ENCODE data around the gene OSBPL8.
A peak's percentile ranks its signal among the peaks of the same experiment; 100 is the strongest.
"Not testable (repeated sequence)": the region's sequence is repeated elsewhere in the genome, so short reads cannot be mapped to it uniquely, and the experiment has no call there.

Gene OSBPL8

GRCh38 chr12:76520348-76520747 is 39.2 kb downstream of the OSBPL8 start:
- no peak for DNase-seq (ENCODE audit: low spot score)

- no peak for DNase-seq (ENCODE audit: low spot score)
Measured at GRCh38 chr12:76519538-76519937, 40.0 kb downstream of the OSBPL8 start.

DNA sequence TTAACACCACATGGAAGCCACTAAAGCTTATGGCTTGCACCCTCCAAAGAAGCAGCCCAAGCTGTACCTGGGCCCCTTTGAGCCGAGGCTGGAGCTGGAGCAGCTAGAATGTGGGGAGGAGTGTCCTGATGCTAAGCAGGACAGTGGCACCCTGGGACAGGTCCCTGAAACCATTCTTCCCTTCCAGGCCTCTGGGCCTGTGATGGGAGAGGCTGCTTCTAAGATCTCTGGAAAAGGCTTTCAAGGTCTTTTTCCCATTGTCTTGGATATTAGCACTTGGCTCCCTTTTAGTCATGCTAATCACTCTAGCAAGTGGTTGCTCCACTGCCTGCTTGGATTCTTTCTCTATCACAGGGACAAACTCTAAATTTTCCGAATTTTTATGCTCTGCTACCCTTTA is 40.9 kb downstream of the OSBPL8 start:
- DNase-seq (ENCODE audit: low spot score), result no peak

DNA sequence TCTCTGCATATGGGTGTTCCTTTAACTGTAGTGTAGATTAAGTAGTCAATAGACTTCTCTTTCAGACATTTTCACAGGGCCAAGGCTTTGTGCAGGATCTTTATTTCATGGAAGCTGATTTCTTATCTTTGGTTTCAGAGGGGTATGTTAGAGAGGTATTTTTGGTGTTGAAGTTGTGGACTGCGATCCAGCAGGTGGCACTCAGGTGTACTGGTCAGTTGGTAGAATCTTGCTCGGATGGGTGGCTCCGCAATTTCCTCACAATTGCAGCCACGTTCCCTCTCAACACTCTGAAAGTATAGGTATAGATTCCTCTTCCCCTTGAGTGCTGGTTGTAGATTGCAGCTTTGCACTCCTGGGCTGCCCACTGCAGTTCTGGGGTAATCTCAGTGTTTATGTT is 44.3 kb downstream of the OSBPL8 start:
- no peak for DNase-seq (ENCODE audit: low spot score)

GRCh38 chr12:76511116-76511716 is 48.4 kb downstream of the OSBPL8 start:
- DNase-seq (ENCODE audit: low spot score), result not testable (repeated sequence)

- DNase-seq (ENCODE audit: low spot score), result no peak
Measured at GRCh38 chr12:76508128-76508980, 51.2 kb downstream of the OSBPL8 start.

DNA sequence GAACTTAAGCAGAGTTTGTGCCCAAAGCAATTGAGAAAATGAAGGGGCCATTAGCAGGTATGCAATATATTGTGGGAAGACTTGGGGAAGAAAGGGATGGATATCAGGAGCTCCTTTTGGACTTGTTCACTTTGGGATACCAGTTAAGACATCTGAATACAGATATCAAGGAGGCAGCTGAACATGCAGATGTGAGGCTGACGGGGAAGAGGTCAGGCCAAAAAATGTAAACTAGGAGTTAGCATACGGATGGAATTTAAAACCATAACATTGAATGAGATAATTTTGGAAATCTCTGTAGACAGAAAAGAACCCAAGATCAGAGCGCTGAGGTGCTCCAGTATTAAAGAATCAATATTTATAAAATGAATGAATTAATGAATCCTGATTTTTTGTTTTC is 53.4 kb downstream of the OSBPL8 start:
- DNase-seq (ENCODE audit: low spot score), result no peak

GRCh38 chr12:76505050-76505449 is 54.5 kb downstream of the OSBPL8 start:
- no peak for DNase-seq (ENCODE audit: low spot score)

GRCh38 chr12:76504606-76505005 is 55.0 kb downstream of the OSBPL8 start:
- DNase-seq (ENCODE audit: low spot score), result no peak

DNA sequence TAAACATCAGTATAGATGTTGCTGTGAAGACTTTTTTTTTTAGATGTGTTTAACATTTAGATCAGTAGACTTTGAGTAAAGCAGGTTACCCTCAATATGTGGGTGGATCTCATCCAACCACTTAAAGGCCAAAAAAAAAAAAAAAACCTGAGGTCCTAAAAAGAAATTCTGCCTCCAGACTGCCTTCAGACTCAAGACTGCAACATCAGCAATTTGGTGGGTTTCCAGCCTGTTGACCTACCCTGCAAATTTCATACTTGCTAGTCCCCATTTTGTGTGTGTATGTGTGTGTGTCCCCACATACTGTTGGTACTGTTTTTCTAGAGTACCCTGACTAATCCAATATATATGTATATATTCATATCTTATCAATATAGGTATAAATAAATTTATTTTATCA is 55.6 kb downstream of the OSBPL8 start:
- no peak for DNase-seq (ENCODE audit: low spot score)

DNA sequence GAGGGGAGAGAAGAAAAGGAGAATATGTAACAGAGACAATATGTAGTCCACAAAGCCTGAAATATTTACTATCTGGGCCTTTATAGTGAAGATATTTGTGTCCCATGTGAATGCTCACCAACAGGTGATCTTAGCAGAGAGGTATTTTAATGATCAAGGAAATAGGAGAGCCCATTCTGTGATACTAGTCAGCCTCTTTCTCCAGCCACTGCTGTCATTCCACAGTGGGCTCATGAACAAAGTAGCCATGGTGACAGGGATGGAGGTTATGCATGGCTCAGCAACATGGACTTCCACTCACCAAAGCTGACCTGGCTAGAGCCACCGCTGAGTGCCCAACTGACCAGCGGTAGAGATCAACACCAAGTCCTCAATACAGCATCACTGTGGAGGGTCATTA is 58.2 kb downstream of the OSBPL8 start:
- DNase-seq (ENCODE audit: low spot score), result no peak

DNA sequence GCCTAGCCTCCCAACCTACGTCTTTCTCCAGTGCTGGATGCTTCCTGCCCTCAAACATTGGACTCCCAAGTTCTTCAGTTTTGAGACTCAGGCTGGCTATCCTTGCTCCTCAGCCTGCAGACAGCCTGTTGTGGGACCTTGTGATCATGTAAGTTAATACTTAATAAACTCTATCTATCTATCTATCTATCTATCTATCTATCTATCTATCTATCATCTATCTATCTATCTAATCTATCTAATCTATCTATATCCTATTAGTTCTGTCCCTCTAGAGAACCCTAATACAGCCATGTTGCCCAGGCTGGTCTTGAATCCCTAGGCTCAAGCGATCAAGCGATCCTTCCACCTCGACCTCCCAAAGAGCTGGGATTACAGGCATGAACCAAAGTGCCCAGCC is 60.4 kb downstream of the OSBPL8 start:
- not testable (repeated sequence) for DNase-seq (ENCODE audit: low spot score)

GRCh38 chr12:76495556-76495955 is 64.0 kb downstream of the OSBPL8 start:
- DNase-seq (ENCODE audit: low spot score), result no peak

DNA sequence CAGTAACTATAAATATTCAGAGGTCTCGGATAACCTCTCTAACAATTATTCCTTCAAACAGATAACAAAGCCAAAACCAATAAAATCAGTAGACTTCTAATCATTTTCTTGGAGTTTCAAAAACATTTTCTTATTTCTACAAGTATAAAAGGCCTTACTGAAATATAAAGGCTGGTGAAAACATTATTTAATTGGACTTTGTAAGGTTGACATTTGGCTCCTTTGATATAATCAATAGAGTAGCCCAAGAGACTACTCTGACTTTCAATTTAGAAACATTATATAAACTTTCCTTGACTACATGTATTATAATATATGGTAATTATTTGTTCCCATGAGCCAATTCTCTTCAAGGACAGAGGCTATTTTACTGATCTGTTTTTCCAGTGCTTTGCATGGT is 68.3 kb downstream of the OSBPL8 start:
- no peak for DNase-seq (ENCODE audit: low spot score)

DNA sequence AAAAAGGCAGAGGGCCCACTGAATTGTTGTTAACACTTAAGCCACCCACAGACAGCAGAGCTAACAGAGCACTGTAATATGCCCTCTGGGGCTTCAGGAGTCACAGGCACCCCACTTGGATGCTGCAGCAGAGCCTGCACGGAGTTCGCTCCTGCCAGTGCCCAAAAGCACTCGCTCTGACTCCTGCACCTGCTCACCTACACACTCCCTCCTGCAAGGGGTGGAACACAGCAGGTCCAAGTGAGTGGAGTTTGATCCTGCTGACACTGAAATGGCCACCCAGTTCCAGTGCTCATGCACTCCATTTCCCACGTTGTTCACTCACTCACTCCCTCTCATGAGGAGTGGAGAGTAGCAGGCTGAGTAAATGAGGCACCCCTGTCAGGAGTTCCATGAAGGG is 68.8 kb downstream of the OSBPL8 start:
- DNase-seq (ENCODE audit: low spot score), result no peak

DNA sequence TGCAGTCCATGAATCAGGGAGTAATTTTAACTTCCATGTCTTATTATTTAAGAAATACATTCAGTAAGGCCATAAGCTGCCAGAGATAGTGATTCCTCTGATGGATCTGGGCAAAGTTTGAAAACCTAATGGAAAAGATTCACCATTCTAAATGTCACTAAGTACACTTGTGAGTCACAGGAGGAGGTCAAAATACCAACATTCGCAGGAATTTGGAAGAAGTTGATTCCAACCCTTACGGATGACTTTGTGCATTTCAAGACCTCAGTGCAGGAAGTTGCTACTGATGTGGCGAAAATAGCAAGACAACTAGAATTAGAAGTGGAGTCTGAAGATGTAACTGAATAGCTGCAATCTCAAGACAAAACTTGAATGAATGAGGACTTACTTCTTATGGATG is 69.8 kb downstream of the OSBPL8 start:
- no peak for DNase-seq (ENCODE audit: low spot score)

- no peak for DNase-seq (ENCODE audit: low spot score)
Measured at GRCh38 chr12:76486011-76486410, 73.6 kb downstream of the OSBPL8 start.

DNA sequence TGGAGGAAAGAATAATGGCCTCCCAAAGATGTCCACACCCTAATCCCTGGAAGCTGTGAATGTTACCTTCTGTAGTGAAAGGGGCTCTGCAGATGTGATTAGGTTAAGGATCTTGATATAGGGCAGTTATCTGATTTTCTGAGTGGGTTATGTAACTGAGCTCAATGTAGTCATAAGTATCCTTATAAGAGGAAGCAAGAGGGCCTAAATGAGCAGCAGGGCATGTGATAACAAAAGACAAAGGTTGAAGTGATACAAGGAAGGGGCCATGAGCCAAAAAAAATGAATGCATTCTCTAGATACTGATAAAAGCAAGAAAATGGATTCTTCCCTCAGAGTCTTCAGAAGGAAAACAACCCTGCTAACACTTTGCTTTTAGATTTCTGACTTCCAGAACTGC is 78.8 kb downstream of the OSBPL8 start:
- no peak for DNase-seq (ENCODE audit: low spot score)

GRCh38 chr12:76478045-76478444 is 81.5 kb downstream of the OSBPL8 start:
- no peak for DNase-seq (ENCODE audit: low spot score)

DNA sequence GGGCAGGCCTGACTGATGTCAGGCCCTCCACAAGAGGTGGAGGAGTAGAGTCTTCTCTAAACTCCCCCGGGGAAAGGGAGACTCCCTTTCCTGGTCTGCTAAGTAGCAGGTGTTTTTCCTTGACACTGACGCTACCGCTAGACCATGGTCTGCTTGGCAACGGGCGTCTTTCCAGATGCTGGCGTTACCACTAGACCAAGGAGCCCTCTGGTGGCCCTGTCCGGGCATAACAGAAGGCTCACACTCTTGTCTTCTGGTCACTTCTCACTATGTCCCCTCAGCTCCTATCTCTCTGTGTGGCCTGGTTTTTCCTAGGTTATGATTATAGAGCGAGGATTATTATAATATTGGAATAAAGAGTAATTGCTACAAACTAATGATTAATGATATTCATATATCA is 86.7 kb downstream of the OSBPL8 start:
- DNase-seq (ENCODE audit: low spot score), result not testable (repeated sequence)

- no peak for DNase-seq (ENCODE audit: low spot score)
Measured at GRCh38 chr12:76471579-76471978, 88.0 kb downstream of the OSBPL8 start.

DNA sequence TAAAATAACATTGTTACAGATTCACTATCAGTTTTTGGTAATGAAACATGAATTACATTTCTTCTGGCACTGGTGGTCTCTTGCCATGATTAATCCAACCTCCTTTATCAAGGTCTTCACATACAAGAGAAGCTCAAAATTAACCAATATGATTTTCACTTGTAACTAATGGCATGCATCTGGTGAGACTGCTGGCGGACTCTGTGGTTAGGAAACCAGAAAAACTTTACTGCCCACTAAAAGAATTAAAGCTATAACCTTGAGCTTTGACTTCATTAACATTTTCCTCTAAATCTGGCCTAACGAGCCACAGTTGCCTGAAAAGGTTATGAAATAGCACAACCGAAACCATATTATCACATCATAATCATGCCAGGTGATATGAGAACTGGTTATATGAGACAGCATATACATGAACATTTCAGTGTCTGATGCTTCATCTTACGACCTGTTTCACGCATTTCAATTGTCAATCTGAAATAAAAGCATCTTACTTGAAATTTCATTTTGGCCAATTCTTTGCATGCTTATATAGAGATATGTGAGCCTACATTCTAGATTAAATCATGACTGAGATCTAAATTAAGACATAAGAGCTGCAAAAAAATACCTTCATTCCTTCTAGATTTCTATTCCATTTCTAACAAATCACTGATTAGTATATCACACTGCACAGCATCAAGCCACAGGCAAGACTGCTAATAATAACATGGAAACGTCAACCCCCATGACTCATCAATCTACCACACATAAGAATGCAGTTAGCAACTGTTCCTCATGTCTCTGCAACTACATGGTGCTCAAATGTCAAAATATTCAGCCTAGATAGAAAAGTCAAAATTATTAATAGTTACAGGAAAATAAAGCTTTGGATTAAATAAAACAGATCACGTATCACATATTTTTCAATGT is 89.3 kb downstream of the OSBPL8 start:
- DNase-seq (ENCODE audit: low spot score), result peak; percentile 61

Measured in cerebellar cortex (tissue), 1 donor.